ENCODE results near the gene FANCC.

The FANCC gene

GRCh38 chr9:95082401-95083084 lies 235.0 kb downstream of the FANCC start:
- Histone ChIP-seq H3K4me1 (no peaks in the 10 kb centered on the region), H3K9me3 (no peaks in the 10 kb centered on the region), H3K27me3 (ENCODE audit: low read depth) (no peaks in the 10 kb centered on the region), H3K4me3 (no peak overlapping the region), H3K36me3 (replicated peaks) (peaks cover 13% of the 10 kb centered on the region)
- in situ Hi-C loops (cut with MboI; ENCODE audit: low sequenced_read_pairs), result no loop called here
- no peak for DNase-seq (ENCODE audit: low spot score in 2 of 2)

GRCh38 chr9:95081998-95082397 lies 235.5 kb downstream of the FANCC start:
- Histone ChIP-seq H3K4me3 (no peak overlapping the region), H3K9me3 (no peaks in the 10 kb centered on the region), H3K36me3 (replicated peaks) (peaks cover 13% of the 10 kb centered on the region), H3K27me3 (ENCODE audit: low read depth) (no peaks in the 10 kb centered on the region), H3K4me1 (no peaks in the 10 kb centered on the region)
- in situ Hi-C loops (cut with MboI; ENCODE audit: low sequenced_read_pairs), result no loop called here
- no peak for DNase-seq (ENCODE audit: low spot score in 2 of 2)

GRCh38 chr9:95080961-95081647 lies 236.4 kb downstream of the FANCC start:
- peaks cover 8% of the 10 kb centered on the region for H3K36me3 ChIP-seq (replicated peaks)
- in situ Hi-C loops (cut with MboI; ENCODE audit: low sequenced_read_pairs), result no loop called here
- no peaks in the 10 kb centered on the region for H3K4me1 ChIP-seq

GRCh38 chr9:95079461-95079860 lies 238.0 kb downstream of the FANCC start:
- no peak for DNase-seq (ENCODE audit: low spot score in 2 of 2)
- Histone ChIP-seq H3K4me1 (no peaks in the 10 kb centered on the region), H3K4me3 (no peak overlapping the region), H3K27me3 (ENCODE audit: low read depth) (no peaks in the 10 kb centered on the region), H3K9me3 (no peaks in the 10 kb centered on the region), H3K36me3 (replicated peaks) (peaks cover 7% of the 10 kb centered on the region)
- in situ Hi-C loops (cut with MboI; ENCODE audit: low sequenced_read_pairs), result no loop called here

More at GRCh38 chr9:95080961-95081647, 236.4 kb downstream of the FANCC start:
- H3K4me3 ChIP-seq, result no peak overlapping the region
- no peaks in the 10 kb centered on the region for H3K9me3 ChIP-seq
- no peak for DNase-seq (ENCODE audit: low spot score in 2 of 2)
- H3K27me3 ChIP-seq (ENCODE audit: low read depth), result no peaks in the 10 kb centered on the region

GRCh38 chr9:95078939-95079338 lies 238.6 kb downstream of the FANCC start:
- Histone ChIP-seq H3K4me1 (no peaks in the 10 kb centered on the region), H3K27me3 (ENCODE audit: low read depth) (no peaks in the 10 kb centered on the region), H3K36me3 (replicated peaks) (peaks cover 7% of the 10 kb centered on the region), H3K4me3 (no peak overlapping the region), H3K9me3 (no peaks in the 10 kb centered on the region)
- in situ Hi-C loops (cut with MboI; ENCODE audit: low sequenced_read_pairs), result no loop called here
- DNase-seq (ENCODE audit: low spot score in 2 of 2), result no peak

GRCh38 chr9:95078511-95078910 lies 239.0 kb downstream of the FANCC start:
- Histone ChIP-seq H3K27me3 (ENCODE audit: low read depth) (no peaks in the 10 kb centered on the region), H3K36me3 (replicated peaks) (peaks cover 7% of the 10 kb centered on the region), H3K9me3 (no peaks in the 10 kb centered on the region), H3K4me3 (no peak overlapping the region), H3K4me1 (no peaks in the 10 kb centered on the region)
- no peak for DNase-seq (ENCODE audit: low spot score in 2 of 2)
- in situ Hi-C loops (cut with MboI; ENCODE audit: low sequenced_read_pairs), result no loop called here

- Histone ChIP-seq H3K36me3 (replicated peaks) (peaks cover 7% of the 10 kb centered on the region), H3K4me3 (no peak overlapping the region), H3K27me3 (ENCODE audit: low read depth) (no peaks in the 10 kb centered on the region), H3K4me1 (no peaks in the 10 kb centered on the region), H3K9me3 (no peaks in the 10 kb centered on the region)
- no peak for DNase-seq (ENCODE audit: low spot score in 2 of 2)
- in situ Hi-C loops (cut with MboI; ENCODE audit: low sequenced_read_pairs), result no loop called here
Measured at GRCh38 chr9:95077766-95078370, 239.6 kb downstream of the FANCC start.

- H3K4me1 ChIP-seq, result no peaks in the 10 kb centered on the region
- H3K9me3 ChIP-seq, result no peaks in the 10 kb centered on the region
- in situ Hi-C loops (cut with MboI; ENCODE audit: low sequenced_read_pairs), result no loop called here
- no peak for DNase-seq (ENCODE audit: low spot score in 2 of 2)
- H3K36me3 ChIP-seq (replicated peaks), result peaks cover 7% of the 10 kb centered on the region
- no peaks in the 10 kb centered on the region for H3K27me3 ChIP-seq (ENCODE audit: low read depth)
- H3K4me3 ChIP-seq, result no peak overlapping the region
Measured at GRCh38 chr9:95077053-95077765, 240.3 kb downstream of the FANCC start.

- Histone ChIP-seq H3K36me3 (replicated peaks) (peaks cover 2% of the 10 kb centered on the region), H3K4me3 (no peak overlapping the region), H3K27me3 (ENCODE audit: low read depth) (no peaks in the 10 kb centered on the region), H3K9me3 (no peaks in the 10 kb centered on the region), H3K4me1 (no peaks in the 10 kb centered on the region)
- DNase-seq (ENCODE audit: low spot score in 2 of 2), result no peak
- in situ Hi-C loops (cut with MboI; ENCODE audit: low sequenced_read_pairs), result no loop called here
Measured at GRCh38 chr9:95076696-95077052, 240.8 kb downstream of the FANCC start.

- no peaks in the 10 kb centered on the region for H3K36me3 ChIP-seq (replicated peaks)
- in situ Hi-C loops (cut with MboI; ENCODE audit: low sequenced_read_pairs), result no loop called here
- H3K27me3 ChIP-seq (ENCODE audit: low read depth), result no peaks in the 10 kb centered on the region
- no peaks in the 10 kb centered on the region for H3K9me3 ChIP-seq
- DNase-seq (ENCODE audit: low spot score in 2 of 2), result no peak
- H3K4me1 ChIP-seq, result peaks cover 2% of the 10 kb centered on the region
- H3K4me3 ChIP-seq, result no peak overlapping the region
Measured at GRCh38 chr9:95075700-95076099, 241.8 kb downstream of the FANCC start.

GRCh38 chr9:95074632-95075031 lies 242.9 kb downstream of the FANCC start:
- Histone ChIP-seq H3K36me3 (replicated peaks) (no peaks in the 10 kb centered on the region), H3K9me3 (no peaks in the 10 kb centered on the region), H3K27me3 (ENCODE audit: low read depth) (no peaks in the 10 kb centered on the region), H3K4me1 (peaks cover 13% of the 10 kb centered on the region), H3K4me3 (no peak overlapping the region)
- DNase-seq (ENCODE audit: low spot score in 2 of 2), result no peak
- in situ Hi-C loops (cut with MboI; ENCODE audit: low sequenced_read_pairs), result no loop called here

GRCh38 chr9:95073918-95074317 lies 243.6 kb downstream of the FANCC start:
- H3K27me3 ChIP-seq (ENCODE audit: low read depth), result no peaks in the 10 kb centered on the region
- H3K36me3 ChIP-seq (replicated peaks), result no peaks in the 10 kb centered on the region
- H3K4me1 ChIP-seq, result peaks cover 13% of the 10 kb centered on the region
- in situ Hi-C loops (cut with MboI; ENCODE audit: low sequenced_read_pairs), result no loop called here
- DNase-seq (ENCODE audit: low spot score in 2 of 2), result no peak
- H3K9me3 ChIP-seq, result no peaks in the 10 kb centered on the region
- H3K4me3 ChIP-seq, result no peak overlapping the region

GRCh38 chr9:95073042-95073607 lies 244.4 kb downstream of the FANCC start:
- Histone ChIP-seq H3K27me3 (ENCODE audit: low read depth) (no peaks in the 10 kb centered on the region), H3K36me3 (replicated peaks) (peaks cover 4% of the 10 kb centered on the region; the same call in 1 of the 2 replicates), H3K4me1 (peaks cover 17% of the 10 kb centered on the region), H3K4me3 (no peak overlapping the region), H3K9me3 (no peaks in the 10 kb centered on the region)
- no peak for DNase-seq (ENCODE audit: low spot score in 2 of 2)
- in situ Hi-C loops (cut with MboI; ENCODE audit: low sequenced_read_pairs), result no loop called here

Data from HAP-1 (cell line).